ENCODE measurements around the gene DAND5. TPM values are rescaled to one million over a fixed set of nuclear protein-coding genes. Genes with fewer than 3 reads are reported as not detected.
"Not testable (repeated sequence)": the region's sequence is repeated elsewhere in the genome, so short reads cannot be mapped to it uniquely, and the experiment has no call there.

The DAND5 gene
- polyA plus RNA-seq, 3 donors = not detected

DNA sequence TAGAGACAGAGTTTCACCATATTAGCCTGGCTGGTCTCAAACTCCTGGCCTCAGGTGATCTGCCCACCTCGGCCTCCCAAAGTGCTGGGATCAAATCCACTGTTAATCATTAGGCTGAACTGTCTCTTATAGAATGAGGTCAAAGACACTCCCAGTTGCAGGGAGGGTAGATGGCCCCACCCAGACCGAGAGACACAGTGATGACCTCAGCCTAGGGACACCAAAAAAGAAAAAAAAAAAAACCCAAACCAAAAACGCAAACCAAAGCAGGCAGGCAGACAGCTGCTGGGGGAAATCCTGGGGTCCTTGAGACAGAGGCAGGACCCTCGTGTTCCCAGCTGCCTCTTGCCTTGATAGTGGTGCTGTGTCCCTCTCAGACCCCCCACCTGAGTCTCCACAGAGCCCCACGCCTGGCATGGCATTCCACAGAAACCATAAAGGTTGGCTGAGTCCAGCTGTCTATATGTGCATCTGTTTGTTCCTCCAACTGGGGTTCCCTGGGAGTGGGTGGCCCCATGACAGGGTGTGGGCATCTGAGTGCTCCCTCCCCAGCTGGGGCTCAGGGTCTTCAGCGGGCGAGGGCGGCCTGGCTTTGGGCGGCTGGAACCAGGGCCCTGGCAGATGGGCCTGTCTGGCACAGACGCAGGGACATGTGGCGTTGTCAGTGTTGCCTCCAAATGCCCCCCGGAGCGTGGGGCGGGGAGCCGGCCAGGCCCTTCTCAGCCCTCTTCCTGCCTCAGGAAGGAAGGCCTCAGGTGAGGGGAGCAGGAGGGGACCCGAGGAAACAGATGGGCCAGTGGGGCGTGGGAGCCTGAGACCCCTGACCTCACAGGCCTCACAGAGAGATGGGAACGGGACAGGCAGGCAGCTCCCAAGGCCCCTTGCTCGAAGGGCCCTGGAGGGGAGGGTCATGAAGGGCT, 5.2 kb downstream of the DAND5 start:
- Histone ChIP-seq H3K4me3 (replicated peaks in 1 of 3; ENCODE audit: low read depth in 2 of 3, low read length in 3 of 3) (no peak overlapping the region), H3K79me2 (ENCODE audit: insufficient read depth, low read length) (no peaks in the 10 kb centered on the region), H2AFZ (ENCODE audit: insufficient read depth, low read depth, low read length, poor library complexity, severe bottlenecking) (no peak overlapping the region), H3K4me2 (replicated peaks; ENCODE audit: extremely low read depth, low read length, poor library complexity, severe bottlenecking) (no peak overlapping the region), H3K4me1 (ENCODE audit: control insufficient read depth in 1 of 2, insufficient read depth in 2 of 2, low read length in 2 of 2) (no peaks in the 10 kb centered on the region), H3K27me3 (ENCODE audit: control insufficient read depth in 2 of 2, insufficient read depth in 2 of 2, low read length in 2 of 2) (peaks cover 0 to 2% of the 10 kb centered on the region in 2 donors), H3K27ac (ENCODE audit: low read depth in 1 of 2, low read length in 2 of 2) (no peak overlapping the region), H3K9me3 (replicated peaks in 1 of 2; ENCODE audit: control insufficient read depth in 1 of 2, insufficient read depth in 1 of 2, low read length in 2 of 2) (no peaks in the 10 kb centered on the region), H3K36me3 (replicated peaks in 1 of 2; ENCODE audit: control insufficient read depth in 1 of 2, insufficient read depth in 2 of 2, low read length in 2 of 2) (no peaks in the 10 kb centered on the region), H3K9ac (ENCODE audit: insufficient read depth, low read length, poor library complexity, severe bottlenecking) (no peak overlapping the region), H4K20me1 (ENCODE audit: insufficient read depth, low read length) (no peaks in the 10 kb centered on the region)
- peak in 1 of 3 donors; percentile 4 for DNase-seq
- no peaks in the 10 kb centered on the region for H3K36me3 Mint-ChIP-seq
- peaks cover 2% of the 10 kb centered on the region for H3K4me1 Mint-ChIP-seq
- intact Hi-C loops (cut with micrococcal nuclease) = loop anchor here in 1 of 2 donors (10.0 kb wide), 1 partner anchor 290 kb away; no protein-coding TSS in a partner anchor
- no peak for TF ChIP-seq CTCF (IDR thresholded peaks at IDR 0.05)
- H3K27ac Mint-ChIP-seq = no peak overlapping the region
- H3K4me3 Mint-ChIP-seq = no peak overlapping the region
- no peaks in the 10 kb centered on the region for H3K9me3 Mint-ChIP-seq
- peaks cover 2 to 10% (median 6%) of the 10 kb centered on the region in 3 donors for H3K27me3 Mint-ChIP-seq (ENCODE audit: low read depth in 3 of 3)
- 52% methylated on average over 14 of the region's 19 CpGs for WGBS (ENCODE audit: insufficient coverage)

DNA sequence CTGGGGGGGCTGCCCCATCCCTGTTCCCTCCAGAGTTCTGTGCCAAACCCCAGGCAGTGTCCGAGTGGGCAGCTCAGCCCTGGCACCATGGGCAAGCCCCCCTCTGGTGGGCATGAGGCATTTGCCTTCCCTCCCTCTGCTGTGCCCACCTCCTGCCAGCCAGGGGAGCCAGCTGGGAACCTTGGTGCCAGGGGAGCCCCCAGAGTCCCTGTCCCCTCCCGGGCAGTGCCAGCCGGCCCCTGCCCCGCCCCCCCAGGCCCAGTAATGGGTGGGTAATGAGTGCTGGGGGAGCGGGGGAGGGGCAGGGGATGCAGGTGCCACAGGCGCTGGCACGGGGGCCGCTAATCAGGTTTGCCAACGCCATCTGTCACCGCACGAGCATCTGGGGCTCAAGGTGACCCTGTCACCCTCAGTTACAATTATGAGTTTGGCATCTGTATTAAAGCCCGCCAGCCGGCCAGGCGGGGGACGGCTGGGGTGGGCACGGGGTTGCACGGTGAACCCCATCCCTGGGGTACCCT, 5.9 kb downstream of the DAND5 start:
- no peak overlapping the region for H3K4me3 ChIP-seq (replicated peaks in 1 of 3; ENCODE audit: low read depth in 2 of 3, low read length in 3 of 3)
- no peaks in the 10 kb centered on the region for H3K4me1 ChIP-seq (ENCODE audit: control insufficient read depth in 1 of 2, insufficient read depth in 2 of 2, low read length in 2 of 2)
- TF ChIP-seq CTCF (IDR thresholded peaks at IDR 0.05) = no peak
- no peak overlapping the region for H3K4me3 Mint-ChIP-seq
- H2AFZ ChIP-seq (ENCODE audit: insufficient read depth, low read depth, low read length, poor library complexity, severe bottlenecking) = no peak overlapping the region
- H3K79me2 ChIP-seq (ENCODE audit: insufficient read depth, low read length) = no peaks in the 10 kb centered on the region
- peaks cover 2% of the 10 kb centered on the region for H3K4me1 Mint-ChIP-seq
- no peaks in the 10 kb centered on the region for H4K20me1 ChIP-seq (ENCODE audit: insufficient read depth, low read length)
- no peaks in the 10 kb centered on the region for H3K9me3 ChIP-seq (replicated peaks in 1 of 2; ENCODE audit: control insufficient read depth in 1 of 2, insufficient read depth in 1 of 2, low read length in 2 of 2)
- H3K36me3 Mint-ChIP-seq = no peaks in the 10 kb centered on the region
- H3K9ac ChIP-seq (ENCODE audit: insufficient read depth, low read length, poor library complexity, severe bottlenecking) = no peak overlapping the region
- peaks cover 0 to 2% of the 10 kb centered on the region in 2 donors for H3K27me3 ChIP-seq (ENCODE audit: control insufficient read depth in 2 of 2, insufficient read depth in 2 of 2, low read length in 2 of 2)
- WGBS (ENCODE audit: insufficient coverage) = 71% methylated on average over 10 of the region's 17 CpGs
- H3K4me2 ChIP-seq (replicated peaks; ENCODE audit: extremely low read depth, low read length, poor library complexity, severe bottlenecking) = no peak overlapping the region
- no peak for DNase-seq
- intact Hi-C loops (cut with micrococcal nuclease) = loop anchor here in 1 of 2 donors (10.0 kb wide), 1 partner anchor 290 kb away; no protein-coding TSS in a partner anchor
- H3K9me3 Mint-ChIP-seq = no peaks in the 10 kb centered on the region
- H3K27me3 Mint-ChIP-seq (ENCODE audit: low read depth in 3 of 3) = peaks cover 2 to 10% (median 7%) of the 10 kb centered on the region in 3 donors
- no peak overlapping the region for H3K27ac ChIP-seq (ENCODE audit: low read depth in 1 of 2, low read length in 2 of 2)
- H3K36me3 ChIP-seq (replicated peaks in 1 of 2; ENCODE audit: control insufficient read depth in 1 of 2, insufficient read depth in 2 of 2, low read length in 2 of 2) = no peaks in the 10 kb centered on the region
- no peak overlapping the region for H3K27ac Mint-ChIP-seq

GRCh38 chr19:12976109-12976508, 6.7 kb downstream of the DAND5 start:
- H3K36me3 Mint-ChIP-seq; H3K27ac ChIP-seq (ENCODE audit: low read depth in 1 of 2, low read length in 2 of 2); H3K4me3 Mint-ChIP-seq; H3K27me3 ChIP-seq (ENCODE audit: control insufficient read depth in 2 of 2, insufficient read depth in 2 of 2, low read length in 2 of 2); H3K4me1 Mint-ChIP-seq; H3K9ac ChIP-seq (ENCODE audit: insufficient read depth, low read length, poor library complexity, severe bottlenecking); H2AFZ ChIP-seq (ENCODE audit: insufficient read depth, low read depth, low read length, poor library complexity, severe bottlenecking); H3K9me3 Mint-ChIP-seq; H4K20me1 ChIP-seq (ENCODE audit: insufficient read depth, low read length); H3K4me3 ChIP-seq (replicated peaks in 1 of 3; ENCODE audit: low read depth in 2 of 3, low read length in 3 of 3); DNase-seq; H3K4me1 ChIP-seq (ENCODE audit: control insufficient read depth in 1 of 2, insufficient read depth in 2 of 2, low read length in 2 of 2); H3K36me3 ChIP-seq (replicated peaks in 1 of 2; ENCODE audit: control insufficient read depth in 1 of 2, insufficient read depth in 2 of 2, low read length in 2 of 2); H3K9me3 ChIP-seq (replicated peaks in 1 of 2; ENCODE audit: control insufficient read depth in 1 of 2, insufficient read depth in 1 of 2, low read length in 2 of 2); H3K4me2 ChIP-seq (replicated peaks; ENCODE audit: extremely low read depth, low read length, poor library complexity, severe bottlenecking); H3K79me2 ChIP-seq (ENCODE audit: insufficient read depth, low read length): not testable (repeated sequence)
- intact Hi-C loops (cut with micrococcal nuclease) = loop anchor here (2.0 to 10.0 kb wide), 2 partner anchors 119 to 289 kb away; no protein-coding TSS in a partner anchor
- Mint-ChIP-seq H3K27me3 (ENCODE audit: low read depth in 3 of 3) (peaks cover 2 to 11% (median 10%) of the 10 kb centered on the region in 3 donors), H3K27ac (peak overlapping the region in 1 of 7 donors; percentile 30)
- WGBS (ENCODE audit: insufficient coverage) = 96% methylated on average over 6 of the region's 7 CpGs

Data from CD14-positive monocyte (primary cell).